AG20443 (cell line): ENCODE results near the gene SCGB1C2.

Experiments used
- DNase-seq: peaks from one replicate; pipeline ENCODE4 v3.0.0; 2012; ENCODE audit warnings: low spot score, mixed read lengths

Gene SCGB1C2

GRCh38 chr17:172401-172800 is 35.0 kb downstream of the SCGB1C2 start:
- no peak for DNase-seq

- DNase-seq = no peak
These were observed 36.0 kb downstream of the SCGB1C2 start for GRCh38 chr17:173166-173911.

- DNase-seq = no peak
These were observed 39.8 kb downstream of the SCGB1C2 start for GRCh38 chr17:177155-177554.

- DNase-seq = no peak
These were observed 40.4 kb downstream of the SCGB1C2 start for GRCh38 chr17:177762-178161.

- DNase-seq = no peak
These were observed 41.1 kb downstream of the SCGB1C2 start for GRCh38 chr17:178292-179065.

- peak; percentile 59 for DNase-seq
These were observed 41.7 kb downstream of the SCGB1C2 start for GRCh38 chr17:179066-179432.

- DNase-seq = no peak
These were observed 42.5 kb downstream of the SCGB1C2 start for GRCh38 chr17:179781-180380.

GRCh38 chr17:180381-181244 is 43.2 kb downstream of the SCGB1C2 start:
- DNase-seq = no peak

- peak; percentile 89 for DNase-seq
These were observed 44.1 kb downstream of the SCGB1C2 start, which contains the start of gene DOC2B for GRCh38 chr17:181245-182049. Gene DOC2B, minus strand, starts transcription at chr17:181650. Its CDS starts 171 bp downstream, at chr17:181479.

GRCh38 chr17:182050-182751 is 44.8 kb downstream of the SCGB1C2 start:
- DNase-seq = no peak

- DNase-seq = no peak
These were observed 45.7 kb downstream of the SCGB1C2 start for GRCh38 chr17:183021-183420.

GRCh38 chr17:185445-186138 is 48.2 kb downstream of the SCGB1C2 start:
- no peak for DNase-seq

- DNase-seq = no peak
These were observed 49.8 kb downstream of the SCGB1C2 start for GRCh38 chr17:187130-187529.
